ENCODE data around the gene NWD2. TPM values are rescaled to one million over a fixed set of nuclear protein-coding genes. Genes with fewer than 3 reads are reported as not detected.
A peak's percentile ranks its signal among the peaks of the same experiment; 100 is the strongest.

Gene NWD2
- total RNA-seq, 1 donor from 2014 or later: not detected

DNA sequence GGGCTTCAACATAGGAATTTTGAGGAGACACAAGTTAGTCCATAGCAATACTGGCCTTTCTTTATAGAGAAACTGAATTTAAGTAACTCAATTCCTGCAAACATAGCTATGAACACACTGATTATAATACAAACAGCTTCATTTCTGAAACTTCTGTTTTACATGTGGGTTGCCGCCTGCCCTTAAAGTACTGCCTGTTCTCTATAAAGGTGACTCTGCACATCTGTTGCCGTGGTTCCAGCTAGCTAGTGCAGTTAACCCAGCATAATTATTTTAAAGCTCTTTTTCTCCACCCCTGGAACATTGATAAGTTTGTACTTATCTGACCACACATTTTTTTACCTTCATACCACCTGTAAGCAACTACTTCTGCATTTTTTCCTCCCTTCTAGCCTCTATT, 177.6 kb downstream of the NWD2 start:
- Mint-ChIP-seq H3K9me3 (no peaks in the 10 kb centered on the region), H3K4me1 (ENCODE audit: low read depth) (no peaks in the 10 kb centered on the region), H3K27ac (no peak overlapping the region), H3K27me3 (ENCODE audit: insufficient read depth) (peaks cover 5% of the 10 kb centered on the region), H3K4me3 (no peak overlapping the region), H3K36me3 (ENCODE audit: low read depth) (no peaks in the 10 kb centered on the region)
- no peak for DNase-seq (ENCODE audit: low spot score)
- intact Hi-C loops (cut with micrococcal nuclease): no loop called here

DNA sequence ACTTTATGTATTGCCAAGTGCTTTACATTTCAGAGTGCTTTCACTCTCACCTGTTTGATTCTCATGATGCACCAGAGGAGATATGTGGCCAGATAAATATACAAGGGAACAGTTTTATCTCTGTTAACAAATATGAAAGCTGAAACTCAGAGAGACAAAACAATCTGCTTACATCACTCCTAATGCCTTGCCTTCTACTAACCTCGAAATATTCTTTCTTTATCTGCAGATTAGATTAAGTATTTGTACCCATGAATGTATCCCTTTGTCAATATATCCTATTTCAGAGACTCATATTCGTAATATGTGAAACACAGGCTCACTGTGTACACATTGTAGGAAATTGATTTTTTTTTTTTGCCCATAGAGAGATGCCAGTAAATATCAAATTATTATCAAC, 178.1 kb downstream of the NWD2 start:
- Mint-ChIP-seq H3K4me1 (ENCODE audit: low read depth) (no peaks in the 10 kb centered on the region), H3K27me3 (ENCODE audit: insufficient read depth) (peaks cover 7% of the 10 kb centered on the region), H3K27ac (no peak overlapping the region), H3K4me3 (no peak overlapping the region), H3K9me3 (no peaks in the 10 kb centered on the region), H3K36me3 (ENCODE audit: low read depth) (no peaks in the 10 kb centered on the region)
- intact Hi-C loops (cut with micrococcal nuclease): no loop called here
- no peak for DNase-seq (ENCODE audit: low spot score)

DNA sequence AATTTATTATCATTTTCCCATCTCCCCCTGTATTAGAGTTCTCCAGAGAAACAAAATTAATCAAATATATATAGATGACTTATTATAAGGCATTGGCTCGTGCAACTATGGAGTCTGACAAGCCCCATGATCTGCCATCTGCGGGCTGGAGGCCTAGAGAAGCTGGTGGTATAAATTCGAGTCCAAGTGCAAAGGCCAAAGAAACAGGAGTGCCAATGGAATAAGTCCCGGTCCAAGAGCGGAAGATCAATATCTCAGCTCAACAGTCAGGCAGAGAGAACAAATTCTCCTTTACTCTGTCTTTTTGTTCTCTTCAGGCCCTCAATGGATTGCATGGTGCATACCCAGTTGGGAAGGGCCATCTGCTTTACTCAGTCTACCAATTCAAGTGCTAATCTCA, 178.8 kb downstream of the NWD2 start:
- no peak overlapping the region for H3K27ac Mint-ChIP-seq
- intact Hi-C loops (cut with micrococcal nuclease): no loop called here
- H3K27me3 Mint-ChIP-seq (ENCODE audit: insufficient read depth): peaks cover 7% of the 10 kb centered on the region
- no peak overlapping the region for H3K4me3 Mint-ChIP-seq
- no peaks in the 10 kb centered on the region for H3K36me3 Mint-ChIP-seq (ENCODE audit: low read depth)
- H3K4me1 Mint-ChIP-seq (ENCODE audit: low read depth): no peaks in the 10 kb centered on the region
- H3K9me3 Mint-ChIP-seq: no peaks in the 10 kb centered on the region
- DNase-seq (ENCODE audit: low spot score): no peak

DNA sequence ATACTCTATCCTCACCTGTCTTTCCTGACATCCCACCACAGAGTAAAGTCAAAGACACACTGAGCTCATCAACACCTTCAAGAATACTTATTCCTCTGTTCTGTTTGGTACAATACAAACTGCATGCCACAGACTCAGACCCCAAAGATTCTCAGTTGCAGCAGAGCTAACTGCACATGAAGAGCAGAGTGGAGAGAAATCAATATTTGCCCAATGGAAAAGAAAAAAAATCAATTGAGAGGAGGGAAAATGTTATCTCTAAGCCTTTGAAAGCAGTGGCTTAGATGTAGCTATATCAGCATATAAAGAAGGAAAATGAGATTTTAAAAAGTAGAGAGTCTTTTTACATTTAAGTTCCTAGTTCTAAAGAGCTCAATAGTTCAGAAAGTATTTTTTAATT, 180.2 kb downstream of the NWD2 start:
- Mint-ChIP-seq H3K27me3 (ENCODE audit: insufficient read depth) (peaks cover 9% of the 10 kb centered on the region), H3K27ac (no peak overlapping the region), H3K36me3 (ENCODE audit: low read depth) (no peaks in the 10 kb centered on the region), H3K4me3 (no peak overlapping the region), H3K4me1 (ENCODE audit: low read depth) (no peaks in the 10 kb centered on the region), H3K9me3 (no peaks in the 10 kb centered on the region)
- intact Hi-C loops (cut with micrococcal nuclease): no loop called here
- no peak for DNase-seq (ENCODE audit: low spot score)

DNA sequence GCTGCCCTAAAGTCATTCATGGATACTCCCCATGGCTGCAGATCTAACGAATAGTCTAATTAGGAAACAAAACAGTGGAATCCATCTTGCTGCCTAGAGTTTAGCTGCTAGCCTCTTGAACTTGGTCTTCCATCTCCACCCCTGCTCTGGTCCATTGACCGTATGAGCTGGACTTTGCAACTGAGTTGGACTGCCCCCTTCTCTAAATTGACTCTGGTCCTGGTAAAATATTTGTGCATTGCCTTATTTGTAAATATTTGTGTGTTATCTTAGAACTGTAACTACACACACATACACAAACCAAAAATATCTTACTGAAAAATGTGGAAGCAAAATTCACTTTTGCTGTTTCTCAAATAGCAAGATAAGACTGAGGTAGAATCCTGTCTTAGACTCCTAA, 181.3 kb downstream of the NWD2 start:
- Mint-ChIP-seq H3K9me3 (no peaks in the 10 kb centered on the region), H3K4me1 (ENCODE audit: low read depth) (no peaks in the 10 kb centered on the region), H3K4me3 (no peak overlapping the region), H3K27ac (no peak overlapping the region), H3K36me3 (ENCODE audit: low read depth) (no peaks in the 10 kb centered on the region), H3K27me3 (ENCODE audit: insufficient read depth) (peaks cover 9% of the 10 kb centered on the region)
- DNase-seq (ENCODE audit: low spot score): no peak
- intact Hi-C loops (cut with micrococcal nuclease): no loop called here

DNA sequence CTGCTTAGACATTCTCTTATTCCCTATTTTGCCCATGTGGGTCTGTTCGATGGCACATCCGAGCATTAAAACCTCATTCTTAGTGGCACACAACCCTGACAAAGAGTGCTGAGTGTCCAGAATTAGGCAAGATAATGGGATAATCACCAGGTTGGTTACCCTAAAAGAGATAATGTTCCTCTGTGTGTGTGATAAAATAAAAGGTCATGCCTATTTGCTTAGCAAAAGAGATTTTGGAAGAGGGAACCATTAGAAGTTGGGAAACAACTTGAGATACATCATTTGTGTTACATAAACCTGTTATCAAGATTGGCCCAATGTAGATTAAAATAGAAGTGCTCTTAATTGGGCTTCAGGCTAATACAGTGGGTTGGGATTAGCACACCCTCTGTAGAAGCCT, 182.7 kb downstream of the NWD2 start:
- no peaks in the 10 kb centered on the region for H3K9me3 Mint-ChIP-seq
- intact Hi-C loops (cut with micrococcal nuclease): no loop called here
- no peak overlapping the region for H3K27ac Mint-ChIP-seq
- H3K27me3 Mint-ChIP-seq (ENCODE audit: insufficient read depth): peaks cover 14% of the 10 kb centered on the region
- DNase-seq (ENCODE audit: low spot score): no peak
- H3K4me1 Mint-ChIP-seq (ENCODE audit: low read depth): no peaks in the 10 kb centered on the region
- no peaks in the 10 kb centered on the region for H3K36me3 Mint-ChIP-seq (ENCODE audit: low read depth)
- no peak overlapping the region for H3K4me3 Mint-ChIP-seq

DNA sequence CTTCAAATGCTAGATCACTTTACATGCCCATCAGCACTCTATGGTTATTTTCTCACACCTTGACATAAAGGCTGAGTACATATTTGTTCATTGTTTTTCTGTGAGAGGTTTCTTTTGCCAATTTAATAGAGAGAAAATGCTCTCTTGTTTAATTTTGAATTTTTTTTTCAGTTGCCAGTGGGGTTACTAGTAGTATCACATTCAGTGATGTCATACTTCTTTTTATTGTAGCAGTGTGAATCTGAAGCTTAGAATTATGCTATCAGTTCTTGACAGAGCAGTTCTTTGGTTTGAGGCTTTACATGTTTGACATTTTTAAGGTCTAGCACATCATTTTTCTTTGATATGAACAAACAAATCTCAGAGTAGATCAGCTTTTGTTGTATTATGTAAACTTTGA, 185.4 kb downstream of the NWD2 start:
- H3K4me1 Mint-ChIP-seq (ENCODE audit: low read depth): no peaks in the 10 kb centered on the region
- intact Hi-C loops (cut with micrococcal nuclease): no loop called here
- no peaks in the 10 kb centered on the region for H3K36me3 Mint-ChIP-seq (ENCODE audit: low read depth)
- DNase-seq (ENCODE audit: low spot score): no peak
- H3K4me3 Mint-ChIP-seq: no peak overlapping the region
- no peak overlapping the region for H3K27ac Mint-ChIP-seq
- peaks cover 18% of the 10 kb centered on the region for H3K27me3 Mint-ChIP-seq (ENCODE audit: insufficient read depth)
- H3K9me3 Mint-ChIP-seq: no peaks in the 10 kb centered on the region

DNA sequence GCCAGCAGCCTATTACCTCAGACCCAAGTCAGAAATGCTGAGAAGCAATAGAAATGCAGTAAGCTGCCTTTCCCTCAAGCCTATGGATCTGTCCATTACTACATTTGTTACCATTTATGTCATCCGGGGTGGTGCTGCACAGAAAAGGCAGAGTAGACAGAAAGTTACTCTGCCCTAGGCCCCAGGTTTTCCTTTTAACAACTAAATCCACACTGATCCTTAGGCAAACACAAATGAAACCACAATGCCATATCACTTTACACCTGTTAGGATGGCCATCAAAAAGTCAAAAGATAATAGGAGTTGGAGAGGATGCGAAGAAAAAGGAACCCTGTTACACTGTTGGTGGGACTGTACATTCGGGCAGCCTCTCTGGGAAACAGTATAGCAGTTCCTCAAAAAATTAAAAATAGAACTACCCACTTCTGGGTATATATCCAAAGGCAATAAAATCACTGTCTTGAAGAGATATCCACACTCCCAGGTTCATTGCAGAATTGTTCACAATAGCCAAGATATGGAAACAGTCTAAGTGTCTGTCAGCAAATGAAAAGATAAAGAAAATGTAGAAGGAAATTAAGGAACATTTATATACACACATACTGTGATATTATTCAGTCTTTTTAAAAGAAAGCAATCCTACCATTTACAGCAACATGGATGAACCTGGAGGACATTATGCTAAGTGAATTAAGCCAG, 186.3 kb downstream of the NWD2 start:
- H3K27ac Mint-ChIP-seq: no peak overlapping the region
- H3K4me1 Mint-ChIP-seq (ENCODE audit: low read depth): no peaks in the 10 kb centered on the region
- H3K4me3 Mint-ChIP-seq: no peak overlapping the region
- peaks cover 18% of the 10 kb centered on the region for H3K27me3 Mint-ChIP-seq (ENCODE audit: insufficient read depth)
- H3K36me3 Mint-ChIP-seq (ENCODE audit: low read depth): no peaks in the 10 kb centered on the region
- H3K9me3 Mint-ChIP-seq: no peaks in the 10 kb centered on the region
- intact Hi-C loops (cut with micrococcal nuclease): no loop called here
- no peak for DNase-seq (ENCODE audit: low spot score)

DNA sequence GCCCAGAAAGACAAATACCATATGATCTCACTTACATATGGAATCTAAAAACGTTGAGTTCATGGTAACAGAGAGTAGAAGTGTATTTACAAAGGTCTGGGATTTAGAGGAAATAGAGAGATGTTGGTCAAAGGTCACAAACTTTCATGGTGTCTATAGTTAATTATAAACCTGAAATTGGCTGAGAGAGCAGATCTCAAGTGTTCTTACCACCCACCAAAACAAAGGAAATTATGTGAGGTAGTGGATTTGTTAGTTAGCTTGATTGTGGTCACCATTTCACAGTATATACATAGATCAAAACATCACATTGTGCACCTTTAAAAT, 186.8 kb downstream of the NWD2 start:
- Mint-ChIP-seq H3K9me3 (no peaks in the 10 kb centered on the region), H3K4me1 (ENCODE audit: low read depth) (no peaks in the 10 kb centered on the region), H3K4me3 (no peak overlapping the region), H3K36me3 (ENCODE audit: low read depth) (no peaks in the 10 kb centered on the region), H3K27me3 (ENCODE audit: insufficient read depth) (peaks cover 16% of the 10 kb centered on the region), H3K27ac (no peak overlapping the region)
- DNase-seq (ENCODE audit: low spot score): no peak
- intact Hi-C loops (cut with micrococcal nuclease): no loop called here

DNA sequence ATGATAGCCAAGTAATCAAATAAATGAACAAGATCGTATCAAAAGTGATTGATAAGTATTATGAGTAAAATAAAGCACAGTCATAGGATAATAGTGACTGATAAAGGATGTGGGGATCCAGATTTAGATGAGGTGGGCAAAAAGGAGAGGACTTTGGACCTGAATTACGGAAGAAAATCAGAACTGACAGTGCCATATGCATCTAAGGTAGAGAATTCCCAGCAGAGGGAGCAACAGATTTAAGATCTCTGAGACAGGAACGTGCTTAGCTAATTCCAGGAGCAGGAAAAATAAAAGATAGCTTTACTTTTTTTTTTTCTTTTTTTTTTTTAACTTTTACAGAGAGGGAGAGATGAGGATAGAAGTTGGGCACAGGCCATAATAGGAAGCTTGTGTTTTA, 189.9 kb downstream of the NWD2 start:
- Mint-ChIP-seq H3K9me3 (no peaks in the 10 kb centered on the region), H3K4me1 (ENCODE audit: low read depth) (no peaks in the 10 kb centered on the region), H3K36me3 (ENCODE audit: low read depth) (no peaks in the 10 kb centered on the region), H3K27ac (peak overlapping the region; percentile 19), H3K27me3 (ENCODE audit: insufficient read depth) (peaks cover 11% of the 10 kb centered on the region), H3K4me3 (no peak overlapping the region)
- intact Hi-C loops (cut with micrococcal nuclease): no loop called here
- no peak for DNase-seq (ENCODE audit: low spot score)

DNA sequence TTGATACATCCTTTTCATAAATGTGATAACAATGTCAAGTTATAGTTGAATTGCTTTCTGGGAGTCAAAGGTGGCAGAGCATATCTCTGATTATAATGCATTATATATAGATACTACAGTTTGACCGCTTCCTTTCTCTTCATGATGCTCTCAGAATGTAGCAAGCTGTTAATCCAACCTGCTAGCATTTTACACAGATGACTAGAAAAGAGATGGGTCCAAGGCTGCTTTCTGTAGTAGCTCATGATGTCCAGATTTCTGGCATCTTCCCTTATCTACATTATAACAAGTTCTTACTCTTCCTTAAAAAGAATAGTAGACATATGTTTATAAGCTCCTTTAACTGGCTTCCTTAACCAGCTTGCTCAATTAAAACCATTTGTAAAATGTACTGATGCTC, 192.0 kb downstream of the NWD2 start:
- peaks cover 5% of the 10 kb centered on the region for H3K27me3 Mint-ChIP-seq (ENCODE audit: insufficient read depth)
- no peak overlapping the region for H3K4me3 Mint-ChIP-seq
- H3K9me3 Mint-ChIP-seq: no peaks in the 10 kb centered on the region
- H3K4me1 Mint-ChIP-seq (ENCODE audit: low read depth): no peaks in the 10 kb centered on the region
- intact Hi-C loops (cut with micrococcal nuclease): no loop called here
- H3K27ac Mint-ChIP-seq: no peak overlapping the region
- DNase-seq (ENCODE audit: low spot score): no peak
- H3K36me3 Mint-ChIP-seq (ENCODE audit: low read depth): no peaks in the 10 kb centered on the region

DNA sequence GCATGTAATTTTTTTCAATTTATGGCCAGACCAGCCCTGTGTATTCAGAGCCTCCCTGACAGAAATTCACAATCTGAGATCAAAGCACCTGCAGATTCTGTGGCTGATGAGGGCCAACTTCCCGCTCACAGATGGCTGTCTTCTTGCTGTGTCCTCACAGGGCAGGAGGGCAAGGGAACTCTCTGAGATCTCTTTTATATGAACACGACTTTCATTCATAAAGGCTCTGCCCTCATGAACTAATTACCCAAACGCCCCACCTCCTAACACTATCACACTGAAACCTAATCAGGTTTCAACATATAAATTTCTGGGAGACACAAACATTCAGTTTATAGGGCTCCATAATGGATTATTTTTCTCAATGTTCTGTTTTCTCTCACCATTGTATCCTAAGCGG, 192.6 kb downstream of the NWD2 start:
- no peak for DNase-seq (ENCODE audit: low spot score)
- Mint-ChIP-seq H3K4me1 (ENCODE audit: low read depth) (no peaks in the 10 kb centered on the region), H3K36me3 (ENCODE audit: low read depth) (no peaks in the 10 kb centered on the region), H3K27me3 (ENCODE audit: insufficient read depth) (peaks cover 7% of the 10 kb centered on the region), H3K4me3 (no peak overlapping the region), H3K27ac (no peak overlapping the region), H3K9me3 (no peaks in the 10 kb centered on the region)
- intact Hi-C loops (cut with micrococcal nuclease): no loop called here

DNA sequence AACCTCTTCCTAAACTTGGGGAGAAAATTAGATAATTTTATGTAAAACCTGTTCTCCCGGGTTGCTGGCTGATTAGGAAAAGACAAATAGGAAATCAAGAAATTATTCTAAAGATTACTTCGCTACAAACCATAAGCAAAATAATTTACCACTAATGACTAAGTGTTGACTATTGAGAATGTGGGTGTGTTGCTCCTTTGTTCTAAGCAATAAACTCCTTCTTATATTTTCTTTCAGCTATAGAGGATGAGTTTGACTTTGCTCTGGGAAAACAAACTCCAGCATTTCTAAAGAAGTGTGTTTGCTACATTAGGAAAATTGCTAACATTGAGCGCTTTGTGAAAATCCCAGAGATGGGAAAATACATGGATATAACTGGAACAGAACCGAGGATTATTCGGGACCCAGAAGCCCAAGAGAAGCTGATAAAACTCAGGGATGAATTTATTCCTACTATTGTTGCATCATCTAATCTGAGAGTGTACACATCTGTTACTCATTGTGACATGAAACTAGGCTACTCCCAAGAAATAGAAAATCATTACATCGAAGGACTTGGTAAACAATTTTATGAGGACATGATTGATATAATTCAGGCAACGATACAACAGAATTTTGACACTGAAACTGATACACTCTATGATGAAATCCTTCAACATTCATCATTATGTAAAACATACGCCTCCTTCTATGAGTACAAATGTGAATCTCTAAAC, 194.2 kb downstream of the NWD2 start:
- no peaks in the 10 kb centered on the region for H3K9me3 Mint-ChIP-seq
- no peak for DNase-seq (ENCODE audit: low spot score)
- H3K36me3 Mint-ChIP-seq (ENCODE audit: low read depth): no peaks in the 10 kb centered on the region
- intact Hi-C loops (cut with micrococcal nuclease): no loop called here
- no peak overlapping the region for H3K27ac Mint-ChIP-seq
- H3K4me3 Mint-ChIP-seq: no peak overlapping the region
- no peaks in the 10 kb centered on the region for H3K4me1 Mint-ChIP-seq (ENCODE audit: low read depth)
- peaks cover 9% of the 10 kb centered on the region for H3K27me3 Mint-ChIP-seq (ENCODE audit: insufficient read depth)

Data from activated T-helper 1 cell treated with anti-CD3 and anti-CD28 coated beads, Interleukin-12 subunit alpha, Interleukin-12 subunit beta, Interleukin-2, Interleukin-4 antibody, amounts not matched to agents 30 ng/mL and 10 ng/mL and 1 ng/mL, durations not matched to agents 14 hours and 24 hours and 36 hours (primary cell).